HG03097 (cell line): ENCODE data around the gene ANOS1.
"Not testable (repeated sequence)": the region's sequence is repeated elsewhere in the genome, so short reads cannot be mapped to it uniquely, and the experiment has no call there.

Experiments
- ATAC-seq: cut with Tn5 transposase; IDR thresholded peaks from one replicate; pipeline ENCODE4 v1.9.1; 2021; ENCODE audit not compliant: unreplicated experiment, low FRiP score

ANOS1 gene

DNA sequence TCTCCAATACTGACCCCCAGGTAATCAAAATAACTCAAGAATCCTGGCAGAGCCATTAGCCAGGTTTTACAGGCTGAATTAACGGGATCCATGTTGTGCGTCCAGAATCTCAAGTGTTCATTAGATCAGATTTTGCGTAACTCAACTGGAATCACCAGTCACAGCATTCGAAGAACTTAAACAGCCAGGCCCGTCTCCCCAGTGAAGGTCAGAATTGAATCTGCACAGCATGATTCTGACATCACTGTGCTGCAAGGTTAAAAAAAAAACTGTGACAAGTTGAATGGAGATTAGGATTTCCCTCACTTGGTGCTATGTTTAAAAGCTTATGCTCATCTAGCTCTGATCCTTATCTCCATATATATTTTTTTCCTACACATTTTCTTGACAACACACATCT, 96.1 kb downstream of the ANOS1 start:
- ATAC-seq: no peak

DNA sequence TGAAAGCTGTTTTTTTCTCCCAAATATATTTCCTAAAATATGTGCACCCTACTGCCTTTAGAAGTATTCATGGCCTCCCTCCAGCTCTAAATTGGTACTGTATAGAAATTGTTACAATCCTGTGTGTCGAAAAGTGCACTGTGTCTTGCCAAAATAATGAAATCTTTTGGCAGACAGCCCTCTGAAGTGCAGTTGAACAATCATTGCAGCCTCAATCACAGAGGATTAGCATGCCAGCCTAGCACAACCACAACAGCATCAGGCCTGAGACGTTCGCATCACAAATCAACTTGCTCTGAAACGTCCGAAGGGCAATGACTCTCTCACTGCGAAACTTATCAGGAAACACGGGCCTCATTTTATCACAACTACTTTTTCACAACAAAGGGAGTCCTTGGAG, 99.0 kb downstream of the ANOS1 start:
- ATAC-seq: no peak

DNA sequence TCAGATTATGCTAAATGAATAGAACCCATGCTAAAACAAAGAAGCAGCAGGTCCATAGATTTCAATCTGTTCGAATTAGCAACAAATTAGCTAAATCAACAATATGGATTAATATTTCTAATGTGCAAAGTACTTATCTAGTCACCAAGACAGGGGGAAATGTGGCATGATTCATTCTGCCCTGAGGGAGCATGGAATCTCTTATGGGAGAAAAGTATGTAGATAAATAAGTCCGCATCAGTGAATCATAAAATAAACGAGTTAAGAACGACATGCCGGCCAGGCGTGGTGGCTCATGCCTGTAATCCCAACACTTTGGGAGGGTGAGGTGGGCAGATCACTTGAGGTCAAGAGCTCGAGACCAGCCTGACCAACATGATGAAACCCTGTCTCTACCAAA, 102.1 kb downstream of the ANOS1 start:
- ATAC-seq: no peak

DNA sequence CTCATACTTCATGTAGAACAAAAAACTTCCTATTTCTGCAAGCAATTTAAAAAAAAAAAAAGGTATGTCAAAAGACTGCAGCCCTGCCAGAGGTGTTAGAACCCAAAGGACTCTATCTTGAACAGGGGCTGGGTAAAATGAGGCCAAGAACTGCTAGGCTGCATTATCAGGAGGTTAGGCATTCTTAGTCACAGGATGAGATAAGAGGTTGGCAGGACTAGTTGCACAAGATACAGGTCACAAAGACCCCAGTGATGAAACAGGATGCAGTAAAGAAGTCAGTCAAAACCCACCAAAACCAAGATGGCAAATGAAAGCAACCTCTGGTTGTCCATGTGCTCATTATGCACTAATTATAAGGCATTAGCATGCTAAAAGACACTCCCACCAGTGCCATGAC, 104.1 kb downstream of the ANOS1 start:
- ATAC-seq: no peak

DNA sequence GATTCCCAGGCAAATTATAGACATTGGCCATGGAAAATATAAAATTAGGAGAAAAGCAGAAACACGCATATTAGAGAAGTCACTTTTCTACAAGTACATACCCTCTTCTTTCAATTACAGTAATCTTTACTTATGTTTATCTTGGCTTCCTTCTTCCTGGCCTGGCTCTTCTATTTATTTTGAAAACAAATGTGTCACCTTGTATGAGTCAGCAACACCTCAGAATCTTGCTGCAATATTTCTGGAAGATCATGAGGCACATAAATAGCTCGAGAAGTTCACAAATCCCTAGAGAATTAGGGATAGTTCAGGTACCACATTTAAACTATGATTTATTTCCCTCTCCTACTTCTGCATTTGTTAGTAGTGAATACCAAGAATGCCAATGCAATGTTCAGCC, 124.6 kb downstream of the ANOS1 start:
- no peak for ATAC-seq

DNA sequence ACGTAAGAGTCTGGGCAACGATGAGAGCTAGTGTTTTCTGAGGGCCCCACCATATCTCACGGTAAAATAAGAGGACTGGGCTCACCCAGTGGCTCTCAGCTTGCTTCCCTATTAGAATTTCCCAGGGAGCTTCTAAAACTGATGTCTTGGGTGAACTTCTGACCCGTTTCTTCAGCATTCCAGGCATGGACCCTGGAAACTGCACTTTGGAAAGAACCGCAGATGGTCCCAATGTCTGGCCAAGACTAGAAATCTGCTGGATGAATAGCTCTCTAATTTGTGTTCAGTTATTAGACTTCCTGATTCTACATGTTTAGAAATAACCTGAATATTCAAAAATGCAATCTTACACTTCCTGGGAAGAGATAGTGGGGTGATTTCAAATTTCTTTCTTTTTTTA, 127.8 kb downstream of the ANOS1 start:
- ATAC-seq: no peak

- ATAC-seq: no peak
Measured at GRCh38 chrX:8591501-8591900, 140.4 kb downstream of the ANOS1 start.

DNA sequence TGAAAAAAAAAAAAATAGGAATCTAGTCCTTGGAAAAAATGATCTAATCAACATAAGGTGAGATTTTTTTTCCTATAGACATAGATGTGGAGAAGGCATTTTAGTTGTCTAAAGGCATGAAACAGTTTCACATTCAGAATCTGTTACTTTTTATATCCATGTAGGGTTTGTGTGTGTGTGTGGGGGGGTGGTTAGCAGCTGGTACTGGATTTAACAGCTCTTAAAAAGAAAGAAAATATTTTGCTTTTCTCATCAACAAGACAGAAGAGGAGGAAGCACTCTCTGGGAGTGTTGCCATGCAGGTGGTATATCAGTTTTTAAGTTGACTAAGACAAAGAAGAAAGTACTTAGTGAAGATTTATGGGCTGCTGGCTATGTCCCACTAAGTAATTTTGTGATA, 145.0 kb downstream of the ANOS1 start:
- ATAC-seq: no peak

- ATAC-seq: no peak
Measured at GRCh38 chrX:8579602-8580001, 152.3 kb downstream of the ANOS1 start.

GRCh38 chrX:8576821-8577220, 155.1 kb downstream of the ANOS1 start:
- ATAC-seq: no peak

GRCh38 chrX:8565729-8566128, 166.2 kb downstream of the ANOS1 start:
- no peak for ATAC-seq

- ATAC-seq: no peak
Measured at GRCh38 chrX:8548446-8548845, 183.5 kb downstream of the ANOS1 start.

GRCh38 chrX:8546715-8547114, 185.2 kb downstream of the ANOS1 start:
- no peak for ATAC-seq

DNA sequence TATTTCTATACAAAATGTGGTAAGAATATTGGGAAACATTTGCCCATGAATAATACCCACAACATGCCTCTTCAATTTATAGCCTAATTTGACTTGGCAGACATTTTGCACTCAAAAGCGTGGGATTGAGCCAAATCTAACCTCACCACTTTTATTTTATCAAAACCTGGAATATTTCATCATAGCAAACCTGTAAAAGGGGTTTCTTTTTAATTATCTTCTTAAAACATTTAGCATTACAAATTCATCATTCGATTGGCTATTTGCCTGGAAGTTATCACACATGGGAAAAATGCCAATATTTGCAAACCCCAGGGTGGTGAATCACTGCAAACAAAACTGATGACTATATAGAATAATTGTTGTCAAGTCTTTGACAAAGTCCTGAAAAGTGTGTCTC, 211.1 kb downstream of the ANOS1 start:
- ATAC-seq: no peak

DNA sequence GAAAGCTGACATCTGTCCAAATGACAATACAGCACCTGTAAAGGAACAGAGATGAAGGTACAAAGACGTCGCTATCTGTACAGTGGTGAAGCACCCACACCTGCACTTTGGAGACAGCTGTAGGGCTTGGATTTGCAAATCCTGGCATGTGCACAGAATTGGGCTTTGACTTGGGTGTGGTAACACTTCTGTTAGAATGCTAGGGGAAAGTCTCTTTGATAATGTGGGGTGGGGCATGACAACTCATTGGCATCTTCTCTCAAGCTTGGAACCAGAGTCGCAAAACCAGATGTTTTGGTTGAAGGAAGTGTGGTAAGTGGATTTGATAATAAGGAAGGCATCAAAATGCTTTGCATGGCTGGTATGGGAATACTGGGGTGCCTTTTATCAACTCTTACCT, 211.8 kb downstream of the ANOS1 start:
- ATAC-seq: no peak

GRCh38 chrX:8504451-8504850, 227.5 kb downstream of the ANOS1 start:
- ATAC-seq: no peak

- not testable (repeated sequence) for ATAC-seq
Measured at GRCh38 chrX:8502101-8502500, 229.8 kb downstream of the ANOS1 start.

DNA sequence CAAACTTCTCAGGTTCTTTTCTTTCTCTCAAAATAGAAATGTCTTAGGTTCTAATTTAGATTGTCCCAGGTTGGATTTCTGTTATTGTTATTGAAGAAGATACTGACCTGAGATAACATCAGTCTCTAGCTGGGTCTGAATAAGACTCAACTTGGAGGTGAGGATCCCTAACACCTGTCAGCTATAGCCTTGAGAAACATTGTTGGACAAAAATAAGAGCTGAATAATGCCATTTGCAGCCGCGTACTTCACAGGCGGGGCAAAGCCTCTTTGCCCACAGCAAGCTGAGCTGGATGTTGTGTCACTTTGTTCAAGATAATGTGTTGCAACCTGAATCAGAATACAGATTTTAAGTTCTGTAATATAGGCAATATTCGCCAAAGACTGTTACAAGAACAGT, 231.7 kb downstream of the ANOS1 start:
- no peak for ATAC-seq

GRCh38 chrX:8495036-8495435, 236.9 kb downstream of the ANOS1 start:
- not testable (repeated sequence) for ATAC-seq

GRCh38 chrX:8484360-8484949, 247.5 kb downstream of the ANOS1 start:
- no peak for ATAC-seq
